ENCODE data around the gene MIPOL1.
"Not testable (repeated sequence)": the region's sequence is repeated elsewhere in the genome, so short reads cannot be mapped to it uniquely, and the experiment has no call there.

Gene MIPOL1

GRCh38 chr14:37232907-37233481 is 35.3 kb downstream of the MIPOL1 start:
- DNase-seq (ENCODE audit: low read depth, low spot score) = no peak

GRCh38 chr14:37234222-37234621 is 36.5 kb downstream of the MIPOL1 start:
- no peak for DNase-seq (ENCODE audit: low read depth, low spot score)

- DNase-seq (ENCODE audit: low read depth, low spot score) = not testable (repeated sequence)
These were observed 38.3 kb downstream of the MIPOL1 start for GRCh38 chr14:37236044-37236443.

- no peak for DNase-seq (ENCODE audit: low read depth, low spot score)
These were observed 39.4 kb downstream of the MIPOL1 start for GRCh38 chr14:37237094-37237493.

DNA sequence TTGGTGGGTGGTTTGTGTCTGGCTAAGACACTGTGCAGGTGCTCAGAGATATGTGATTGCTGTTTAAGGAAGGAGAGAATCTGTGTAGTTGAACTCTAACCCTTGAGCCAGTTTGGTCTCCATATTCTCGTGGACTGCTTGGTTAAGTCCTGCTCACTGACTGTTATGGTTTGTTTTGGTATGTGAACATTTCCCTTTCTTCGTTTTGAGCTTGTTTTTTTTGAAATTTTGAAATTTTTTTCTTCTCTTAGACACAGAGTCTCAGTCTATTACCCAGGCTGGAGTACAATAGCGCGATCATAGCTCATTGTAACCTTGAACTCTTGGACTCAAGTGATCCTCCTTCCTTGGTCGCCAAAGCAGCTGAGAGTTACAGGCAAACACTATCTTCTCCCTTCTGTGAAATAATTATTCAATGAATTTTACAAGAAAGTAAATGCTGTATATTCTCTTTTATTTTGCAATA is 40.0 kb downstream of the MIPOL1 start:
- no peak for DNase-seq (ENCODE audit: low read depth, low spot score)

DNA sequence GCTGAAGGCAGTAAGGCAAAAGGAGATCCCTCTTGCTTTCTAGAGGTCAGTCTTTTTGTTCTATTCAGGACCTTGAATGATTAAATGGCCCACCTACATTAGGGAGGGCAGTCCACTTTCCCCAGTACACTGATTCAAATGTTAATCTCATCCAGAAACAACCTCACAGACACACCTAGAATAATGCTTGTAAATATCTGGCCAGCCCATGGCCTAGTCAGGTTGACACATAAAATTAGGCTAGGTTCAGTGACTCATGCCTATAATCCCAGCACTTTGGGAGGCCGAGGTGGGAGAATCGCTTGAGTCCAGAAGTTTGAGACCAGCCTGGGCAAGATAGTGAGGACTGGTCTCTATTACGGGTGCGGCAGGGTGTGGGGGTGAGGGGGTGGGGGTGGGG is 43.5 kb downstream of the MIPOL1 start:
- DNase-seq (ENCODE audit: low read depth, low spot score) = no peak

- peak; percentile 18 for DNase-seq (ENCODE audit: low read depth, low spot score)
These were observed 48.7 kb downstream of the MIPOL1 start for GRCh38 chr14:37246427-37246829.

DNA sequence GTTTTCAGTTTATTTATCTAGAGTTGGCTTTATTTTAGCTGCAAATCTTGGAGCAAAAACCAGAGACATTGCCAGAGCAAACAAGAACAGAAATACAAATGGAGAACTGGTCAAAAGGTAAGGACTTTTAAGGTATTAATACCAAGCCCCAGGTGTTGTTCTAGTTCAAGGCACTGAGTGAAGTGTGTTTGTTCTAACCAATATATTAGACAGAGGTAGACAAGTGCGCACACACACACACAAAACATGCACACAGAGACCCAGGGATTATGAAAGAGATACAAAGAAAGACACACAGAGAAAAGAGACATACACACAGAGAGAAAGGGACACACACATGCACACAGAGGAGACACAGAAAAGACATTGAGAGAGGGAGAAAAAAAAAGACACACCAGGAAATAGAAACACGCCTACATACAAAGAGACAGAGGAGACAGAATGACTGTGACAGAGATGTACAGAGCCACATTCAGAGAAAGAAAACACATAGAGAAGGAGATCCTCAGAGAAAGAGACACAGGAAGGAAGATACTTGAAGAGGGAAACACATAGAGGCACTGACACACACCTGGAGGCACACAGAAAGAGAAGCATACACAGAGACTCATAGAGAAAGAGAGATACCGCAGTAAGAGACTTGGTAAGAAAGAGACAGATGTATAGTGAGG is 50.2 kb downstream of the MIPOL1 start:
- DNase-seq (ENCODE audit: low read depth, low spot score) = no peak

- DNase-seq (ENCODE audit: low read depth, low spot score) = no peak
These were observed 54.0 kb downstream of the MIPOL1 start for GRCh38 chr14:37251775-37252174.

GRCh38 chr14:37252434-37252833 is 54.7 kb downstream of the MIPOL1 start:
- DNase-seq (ENCODE audit: low read depth, low spot score) = no peak

DNA sequence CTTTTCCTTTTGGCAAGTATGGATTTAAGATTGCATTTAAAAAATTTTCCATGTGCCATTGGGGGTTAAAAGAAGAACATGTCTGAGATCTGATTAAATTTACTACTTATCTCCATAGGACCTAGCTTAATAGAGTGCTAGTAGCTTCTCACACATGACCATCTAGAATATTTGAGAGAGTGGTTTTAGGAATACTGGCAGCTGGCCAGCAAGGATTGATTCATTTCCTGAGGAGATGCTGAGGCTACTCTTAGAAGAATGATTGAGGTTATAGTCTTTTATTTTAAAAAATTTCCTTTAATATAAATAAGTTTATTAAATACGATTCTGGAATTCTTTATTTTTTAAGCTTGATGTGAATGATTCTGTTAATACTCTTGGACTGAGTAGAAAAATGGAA is 56.2 kb downstream of the MIPOL1 start:
- DNase-seq (ENCODE audit: low read depth, low spot score) = no peak

DNA sequence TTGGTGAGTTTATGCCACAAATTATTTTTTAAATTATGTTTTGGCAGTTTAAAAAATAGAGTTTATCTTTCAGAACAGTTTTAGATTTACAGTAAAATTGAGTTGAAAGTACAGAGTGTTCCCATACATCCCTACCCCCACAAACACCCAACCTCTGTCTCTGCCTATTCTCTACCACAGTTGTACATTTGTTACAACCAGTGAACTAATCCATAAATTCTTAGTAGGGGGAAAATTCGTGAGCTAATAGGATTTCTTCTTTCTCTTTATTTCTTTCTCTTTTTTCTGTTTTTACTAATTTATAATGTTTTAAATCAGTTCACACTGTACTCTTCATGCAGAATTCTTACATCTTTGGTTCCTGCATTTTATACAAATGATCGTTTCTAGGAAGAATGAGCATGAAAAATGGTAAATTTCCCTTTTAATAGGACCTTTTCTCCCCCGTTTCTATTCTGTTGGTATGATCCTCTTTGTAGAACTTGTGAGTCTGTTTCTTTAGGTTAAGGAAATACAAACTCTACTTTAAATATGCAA is 56.7 kb downstream of the MIPOL1 start:
- DNase-seq (ENCODE audit: low read depth, low spot score) = no peak

DNA sequence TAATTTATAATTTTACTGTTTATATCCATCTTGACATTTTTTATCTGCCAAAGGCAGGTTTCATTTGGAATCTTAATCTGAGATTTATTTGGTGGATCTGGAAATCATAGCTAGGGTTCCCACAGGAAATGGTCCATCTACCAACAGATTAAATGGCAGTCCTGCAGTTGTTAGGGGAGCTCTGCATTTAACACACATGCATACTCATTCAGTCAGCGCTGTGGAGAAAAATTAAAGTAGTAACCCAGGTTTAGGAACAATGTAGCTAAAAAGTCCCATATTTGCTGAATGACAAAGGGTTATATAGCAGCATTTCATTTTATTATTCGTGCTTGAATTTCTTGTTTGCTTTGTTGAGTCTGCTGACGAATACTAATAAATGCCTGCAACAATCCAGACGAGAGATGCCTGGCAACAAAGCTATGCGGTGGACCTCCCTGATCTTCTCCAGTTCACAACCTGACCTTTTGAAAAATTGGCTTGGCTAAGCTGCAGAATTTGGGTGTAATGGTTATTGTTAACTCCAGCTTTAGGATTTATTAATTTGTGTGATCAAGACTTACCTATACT is 59.8 kb downstream of the MIPOL1 start:
- no peak for DNase-seq (ENCODE audit: low read depth, low spot score)

GRCh38 chr14:37262649-37263048 is 64.9 kb downstream of the MIPOL1 start:
- DNase-seq (ENCODE audit: low read depth, low spot score) = peak; percentile 5

- DNase-seq (ENCODE audit: low read depth, low spot score) = no peak
These were observed 66.0 kb downstream of the MIPOL1 start for GRCh38 chr14:37263656-37264236.

- no peak for DNase-seq (ENCODE audit: low read depth, low spot score)
These were observed 71.1 kb downstream of the MIPOL1 start for GRCh38 chr14:37268788-37269187.

GRCh38 chr14:37270629-37271028 is 72.9 kb downstream of the MIPOL1 start:
- no peak for DNase-seq (ENCODE audit: low read depth, low spot score)

DNA sequence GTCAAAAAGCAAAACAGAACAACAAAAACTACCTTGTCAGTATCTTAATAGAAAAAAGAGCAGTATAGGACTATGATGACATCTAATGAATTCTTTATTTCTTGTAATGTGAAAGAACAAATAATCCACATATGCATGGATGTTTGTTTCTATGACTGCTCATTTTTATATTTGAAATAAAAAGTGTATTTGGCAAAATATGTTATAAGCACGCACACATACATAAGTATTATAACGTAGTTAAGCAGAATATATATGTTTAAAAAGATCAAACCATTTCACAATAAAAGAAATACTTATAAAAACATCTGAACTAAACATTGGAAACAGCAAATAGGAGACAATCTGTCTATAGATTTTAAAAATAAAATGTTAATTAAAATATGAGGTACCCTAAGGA is 74.8 kb downstream of the MIPOL1 start:
- no peak for DNase-seq (ENCODE audit: low read depth, low spot score)

DNA sequence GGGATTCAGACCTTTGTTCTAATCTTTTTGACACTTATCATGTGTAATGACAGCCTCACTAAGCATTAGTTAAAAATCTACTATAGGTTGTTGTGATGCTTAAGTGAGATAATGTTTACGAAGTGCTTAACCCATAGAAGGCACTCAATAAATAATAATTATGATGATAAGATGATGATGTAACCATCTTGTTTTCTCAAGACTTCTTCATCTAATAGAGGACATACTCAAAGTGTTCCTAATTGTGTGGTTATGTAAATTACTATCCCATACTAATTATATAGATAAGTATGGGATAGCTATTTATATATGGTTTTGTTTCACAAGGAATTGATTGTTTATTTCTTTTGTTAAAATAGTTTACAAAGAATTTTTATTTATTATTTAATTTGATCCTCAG is 76.9 kb downstream of the MIPOL1 start:
- no peak for DNase-seq (ENCODE audit: low read depth, low spot score)

- no peak for DNase-seq (ENCODE audit: low read depth, low spot score)
These were observed 78.2 kb downstream of the MIPOL1 start for GRCh38 chr14:37275963-37276362.

- no peak for DNase-seq (ENCODE audit: low read depth, low spot score)
These were observed 81.2 kb downstream of the MIPOL1 start for GRCh38 chr14:37278636-37279538.

DNA sequence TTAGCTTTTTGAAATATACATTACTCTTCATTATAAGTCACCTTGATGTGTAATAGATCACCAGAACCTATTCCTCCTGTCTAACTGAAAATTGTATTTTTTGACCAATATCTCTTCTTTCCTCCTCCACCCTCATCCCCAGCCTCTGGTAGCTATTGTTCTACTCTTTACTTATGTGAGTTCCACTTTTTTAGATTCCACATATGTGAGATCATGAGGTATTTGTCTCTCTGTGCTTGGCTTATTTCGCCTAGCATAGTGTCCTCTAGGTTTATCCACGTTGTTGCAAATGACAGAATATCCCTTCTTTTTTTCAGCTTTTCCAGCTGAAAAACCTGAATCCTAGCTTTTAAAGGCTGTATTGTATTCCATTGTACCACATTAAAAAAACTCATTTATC is 82.1 kb downstream of the MIPOL1 start:
- no peak for DNase-seq (ENCODE audit: low read depth, low spot score)
